Lung (tissue), 12 donors: ENCODE data around the gene MAST3. TPM values are rescaled to one million over a fixed set of nuclear protein-coding genes. Genes with fewer than 3 reads are reported as not detected.
A peak's percentile ranks its signal among the peaks of the same experiment; 100 is the strongest.

Experiments used
- ATAC-seq: fragments of 200-7000 bp; cut with Tn5 transposase; one replicate; pipeline ENCODE4 v1.9.1; 2020; ENCODE audit warnings: moderate number of reproducible peaks; ENCODE audit not compliant: insufficient read depth, low FRiP score
- DNase-seq, 3 donors: peaks; one replicate each; pipeline ENCODE4 v3.0.0-alpha.2; 2013 to 2017
- H3K27ac ChIP-seq, 2 donors: one replicate each; pipeline ENCODE4 v1.5.1; 2013; ENCODE audit warnings: mild to moderate bottlenecking in 2 of 2, moderate library complexity in 2 of 2, control low read depth in 1 of 2, inconsistent platforms in 1 of 2, low read depth in 1 of 2, low read length in 1 of 2
- H3K27me3 ChIP-seq, 3 donors: one replicate each; pipeline ENCODE4 v1.5.1; 2013; ENCODE audit warnings: low read length in 2 of 3; ENCODE audit not compliant: control insufficient read depth in 3 of 3, insufficient read depth in 3 of 3
- H3K36me3 ChIP-seq, 4 donors: one replicate each; pipeline ENCODE4 v1.5.1; 2013; ENCODE audit warnings: low read length in 4 of 4, mild to moderate bottlenecking in 1 of 4, moderate library complexity in 1 of 4; ENCODE audit not compliant: control insufficient read depth in 4 of 4, insufficient read depth in 4 of 4
- H3K4me1 ChIP-seq, 5 donors: one replicate each; pipeline ENCODE4 v1.5.1; 2013; ENCODE audit warnings: low read length in 5 of 5, mild to moderate bottlenecking in 2 of 5, moderate library complexity in 1 of 5; ENCODE audit not compliant: control insufficient read depth in 5 of 5, insufficient read depth in 5 of 5
- H3K4me3 ChIP-seq: one replicate; pipeline ENCODE4 v1.5.1; 2013; ENCODE audit warnings: mild to moderate bottlenecking, control low read depth, moderate library complexity
- H3K9ac ChIP-seq, 2 donors: one replicate each; pipeline ENCODE4 v1.5.1; 2013; ENCODE audit warnings: low read length in 2 of 2, control low read depth in 1 of 2; ENCODE audit not compliant: insufficient read depth in 1 of 2
- H3K9me3 ChIP-seq, 4 donors: one replicate each; pipeline ENCODE4 v1.5.1; 2013; ENCODE audit warnings: low read length in 3 of 4, mild to moderate bottlenecking in 1 of 4, moderate library complexity in 1 of 4; ENCODE audit not compliant: control insufficient read depth in 4 of 4, insufficient read depth in 3 of 4
- WGBS, 2 donors: extraction: QIAGEN DNeasy Blood & Tissue Kit; methylation state at CpG; one replicate each; pipeline ENCODE4 v1.1.7; 2013; 5-methylcytosine and 5-hydroxymethylcytosine counted together
- polyA plus RNA-seq, 2 donors: library from polyadenylated mRNA; stranded (reverse); fragments of 200-250 nt; gene quantifications; one replicate each; pipeline ENCODE4 v1.2.1, GENCODE V29; 2013
- total RNA-seq, 2 donors: library from RNA; depleted of rRNA in 1 of 2; stranded (reverse); fragments of >200 nt in 1 of 2; gene quantifications; one replicate each; pipeline ENCODE4 v1.2.1, GENCODE V29; 2014 to 2021
- TF ChIP-seq, protein P1 (sequence below): IDR thresholded peaks from 2 replicates; pipeline ENCODE4 v1.5.1; 2012; ENCODE audit warnings: mild to moderate bottlenecking; ENCODE audit errors: control extremely low read depth, extremely low read depth
- donor health status: control.
- donor health status: control.
- donor health status: Bipolar disorder and iron deficiency.
- donor health status: healthy.
- donor health status: DM: yes; HTN: yes; CAD: no.

Gene MAST3
- total and polyA plus RNA-seq, 4 donors, result 5.0 to 24.0 (median 9.3) TPM

DNA sequence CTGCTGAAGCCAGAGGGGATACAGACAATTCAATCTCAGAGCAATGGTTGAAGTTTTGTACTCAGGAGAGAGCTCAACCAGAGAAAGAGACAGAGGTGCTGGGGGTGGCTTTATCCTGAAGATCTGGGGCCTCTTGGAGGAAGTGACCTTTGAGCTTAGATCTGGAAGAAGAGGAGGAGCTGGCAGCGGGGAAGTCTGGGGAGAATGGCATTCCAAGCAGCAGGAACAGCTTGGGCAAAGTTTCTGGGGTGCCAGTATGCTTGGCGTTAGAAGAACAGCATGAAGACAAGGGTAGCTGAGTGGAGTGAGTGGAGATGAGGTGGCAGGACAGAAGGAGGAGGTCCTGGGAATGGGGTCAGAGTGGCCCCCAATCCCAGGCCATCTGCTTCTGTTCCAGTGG is 11.3 kb downstream of the MAST3 start:
- TF ChIP-seq, protein P1, sequence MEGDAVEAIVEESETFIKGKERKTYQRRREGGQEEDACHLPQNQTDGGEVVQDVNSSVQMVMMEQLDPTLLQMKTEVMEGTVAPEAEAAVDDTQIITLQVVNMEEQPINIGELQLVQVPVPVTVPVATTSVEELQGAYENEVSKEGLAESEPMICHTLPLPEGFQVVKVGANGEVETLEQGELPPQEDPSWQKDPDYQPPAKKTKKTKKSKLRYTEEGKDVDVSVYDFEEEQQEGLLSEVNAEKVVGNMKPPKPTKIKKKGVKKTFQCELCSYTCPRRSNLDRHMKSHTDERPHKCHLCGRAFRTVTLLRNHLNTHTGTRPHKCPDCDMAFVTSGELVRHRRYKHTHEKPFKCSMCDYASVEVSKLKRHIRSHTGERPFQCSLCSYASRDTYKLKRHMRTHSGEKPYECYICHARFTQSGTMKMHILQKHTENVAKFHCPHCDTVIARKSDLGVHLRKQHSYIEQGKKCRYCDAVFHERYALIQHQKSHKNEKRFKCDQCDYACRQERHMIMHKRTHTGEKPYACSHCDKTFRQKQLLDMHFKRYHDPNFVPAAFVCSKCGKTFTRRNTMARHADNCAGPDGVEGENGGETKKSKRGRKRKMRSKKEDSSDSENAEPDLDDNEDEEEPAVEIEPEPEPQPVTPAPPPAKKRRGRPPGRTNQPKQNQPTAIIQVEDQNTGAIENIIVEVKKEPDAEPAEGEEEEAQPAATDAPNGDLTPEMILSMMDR, result no peak
- Histone ChIP-seq H3K36me3 (no peaks in the 10 kb centered on the region), H3K4me1 (peaks cover 0 to 16% (median 2%) of the 10 kb centered on the region in 5 donors), H3K4me3 (no peak overlapping the region), H3K27ac (peak overlapping the region in 1 of 2 donors; percentile 15), H3K27me3 (no peaks in the 10 kb centered on the region), H3K9me3 (peaks cover 0 to 2% (median 0%) of the 10 kb centered on the region in 4 donors), H3K9ac (no peak overlapping the region)
- DNase-seq (no peak), ATAC-seq (no peak)
- 70 to 79% methylated on average over 2 of the region's 2 CpGs for WGBS, 2 donors

DNA sequence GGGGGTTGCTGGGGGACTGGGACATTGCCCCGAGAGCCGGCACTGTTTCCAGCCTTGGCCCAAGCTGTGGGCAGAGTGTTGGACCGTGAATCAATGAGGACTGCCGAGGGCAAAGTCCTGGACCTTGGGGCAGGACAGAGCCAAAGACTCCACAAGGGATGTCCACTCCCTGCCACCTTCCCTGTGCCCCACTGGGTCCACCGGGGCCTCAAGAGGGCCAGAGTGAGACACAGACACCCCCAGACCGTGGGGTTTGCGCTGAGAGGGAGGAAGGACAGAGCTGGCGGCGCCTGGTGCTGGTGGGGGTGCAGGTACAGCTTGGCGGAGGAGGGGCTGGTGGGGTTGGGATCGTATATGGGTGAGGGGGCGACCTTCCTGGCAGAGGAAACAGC is 11.8 kb downstream of the MAST3 start:
- no peak for DNase-seq
- peaks cover 0 to 13% (median 2%) of the 10 kb centered on the region in 5 donors for H3K4me1 ChIP-seq
- no peak overlapping the region for H3K9ac ChIP-seq
- no peak for ATAC-seq
- H3K27me3 ChIP-seq, result no peaks in the 10 kb centered on the region
- WGBS, 2 donors, result 60 to 61% methylated on average over 12 of the region's 12 CpGs
- TF ChIP-seq, protein P1, result no peak
- no peaks in the 10 kb centered on the region for H3K36me3 ChIP-seq
- no peak overlapping the region for H3K4me3 ChIP-seq
- peaks cover 0 to 2% (median 0%) of the 10 kb centered on the region in 4 donors for H3K9me3 ChIP-seq
- H3K27ac ChIP-seq, result no peak overlapping the region

DNA sequence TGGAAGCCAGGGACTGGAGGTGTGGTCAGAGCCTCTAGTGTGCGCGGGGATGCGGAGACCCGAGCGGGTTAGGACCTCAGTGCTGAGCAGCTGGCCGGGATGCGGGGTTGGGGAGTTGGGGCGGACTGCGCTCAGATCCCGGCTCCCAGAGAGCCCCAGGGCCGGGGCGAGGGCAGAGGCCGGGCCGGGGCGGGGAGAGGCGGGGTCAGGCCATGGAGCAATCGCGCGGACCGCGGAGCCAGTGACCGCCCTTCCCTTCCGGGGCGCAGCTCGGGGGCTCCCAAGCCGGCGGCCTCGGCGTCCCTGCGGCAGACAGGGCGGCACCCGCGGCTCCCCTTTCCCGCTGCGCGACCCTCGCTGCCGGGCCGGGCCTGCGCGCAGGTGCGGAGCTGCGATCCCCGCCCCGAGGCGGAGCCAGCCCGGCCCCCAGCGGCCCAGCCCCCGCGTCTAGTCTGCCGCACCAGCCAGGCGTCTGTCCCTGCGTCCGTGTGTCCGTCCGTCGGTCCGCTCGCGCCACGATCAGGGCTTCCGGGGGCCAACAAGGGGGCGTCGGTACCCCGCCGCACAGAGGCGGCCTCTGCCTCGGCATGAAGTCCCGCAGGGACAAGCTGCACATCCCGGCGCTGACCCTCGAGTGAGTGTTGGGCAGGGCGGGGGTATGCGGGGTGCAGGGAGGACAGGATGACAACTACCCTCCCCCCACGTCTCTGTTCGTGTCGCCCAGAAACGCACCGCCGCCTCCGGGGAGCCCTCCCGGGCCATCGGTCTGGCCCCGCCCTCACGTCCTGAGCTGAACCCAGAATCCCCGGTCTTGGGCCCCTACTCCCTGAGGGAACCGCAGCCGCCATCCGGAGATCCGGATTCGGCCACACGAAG is 12.4 kb downstream of the MAST3 start:
- Histone ChIP-seq H3K27ac (peak overlapping the region in 1 of 2 donors; percentile 59), H3K9me3 (peaks cover 0 to 2% (median 0%) of the 10 kb centered on the region in 4 donors), H3K27me3 (no peaks in the 10 kb centered on the region), H3K4me1 (peaks cover 0 to 11% (median 0%) of the 10 kb centered on the region in 5 donors), H3K36me3 (no peaks in the 10 kb centered on the region), H3K4me3 (peak overlapping the region; percentile 60), H3K9ac (no peak overlapping the region)
- 1 to 2% methylated on average over 57 to 92 of the region's 92 CpGs for WGBS, 2 donors
- peak in 2 of 3 donors; percentile 14 to 28 for DNase-seq
- TF ChIP-seq, protein P1, result no peak
- peak; percentile 75 for ATAC-seq
